GM18868 (cell line): ENCODE data around the gene ZNG1B.
"Not testable (repeated sequence)": the region's sequence is repeated elsewhere in the genome, so short reads cannot be mapped to it uniquely, and the experiment has no call there.

Source experiments
- ATAC-seq: cut with Tn5 transposase; IDR thresholded peaks from one replicate; pipeline ENCODE4 v1.9.1; 2021; ENCODE audit warnings: mild to moderate bottlenecking, moderate library complexity; ENCODE audit not compliant: unreplicated experiment

Gene ZNG1B

DNA sequence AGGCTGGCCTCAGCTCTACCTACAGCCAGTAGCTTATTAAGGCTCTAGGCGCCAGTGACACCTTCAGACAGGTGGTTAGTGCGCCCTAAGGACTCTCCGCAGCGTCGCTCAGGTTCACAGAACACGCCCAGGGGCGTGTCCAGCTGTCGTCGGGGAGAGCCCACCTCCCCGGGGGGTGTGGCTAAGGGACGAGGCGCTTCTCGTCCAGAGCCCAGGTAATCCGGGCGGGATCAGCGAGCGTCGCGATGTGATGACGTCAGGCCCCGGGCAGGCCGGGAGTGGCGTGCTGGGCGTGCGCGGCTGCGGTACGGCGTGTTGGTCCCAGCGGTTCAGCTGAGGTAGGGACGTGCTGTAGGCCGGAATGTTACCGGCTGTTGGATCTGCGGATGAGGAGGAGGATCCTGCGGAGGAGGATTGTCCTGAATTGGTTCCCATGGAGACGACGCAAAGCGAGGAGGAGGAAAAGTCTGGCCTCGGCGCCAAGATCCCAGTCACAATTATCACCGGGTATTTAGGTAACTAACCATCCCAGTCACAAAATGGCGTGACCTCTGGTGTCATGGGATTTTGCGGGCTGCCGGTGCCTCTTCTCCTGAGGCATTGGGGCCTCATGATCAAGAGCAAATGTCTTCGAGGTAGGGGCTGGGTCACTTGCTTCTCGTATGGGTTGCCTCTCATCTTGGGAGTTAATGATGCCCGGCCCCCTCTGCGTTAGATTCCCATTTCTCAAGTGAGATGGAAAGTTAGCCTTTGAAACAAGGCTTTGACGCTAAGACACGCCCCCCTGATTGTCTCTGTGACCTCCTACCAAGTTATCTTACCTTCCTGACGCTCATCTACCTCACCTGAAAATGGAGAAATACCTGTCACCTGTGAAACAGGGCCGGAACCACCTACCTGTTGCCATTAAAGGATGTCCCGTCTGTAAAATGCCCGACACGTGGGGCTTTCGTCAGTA lies at the start of gene ZNG1B:
Gene ZNG1B (plus strand): TSS at position 184 of the 958 bp plus-strand sequence. CDS start 178 bp downstream, at position 362.
- not testable (repeated sequence) for ATAC-seq

DNA sequence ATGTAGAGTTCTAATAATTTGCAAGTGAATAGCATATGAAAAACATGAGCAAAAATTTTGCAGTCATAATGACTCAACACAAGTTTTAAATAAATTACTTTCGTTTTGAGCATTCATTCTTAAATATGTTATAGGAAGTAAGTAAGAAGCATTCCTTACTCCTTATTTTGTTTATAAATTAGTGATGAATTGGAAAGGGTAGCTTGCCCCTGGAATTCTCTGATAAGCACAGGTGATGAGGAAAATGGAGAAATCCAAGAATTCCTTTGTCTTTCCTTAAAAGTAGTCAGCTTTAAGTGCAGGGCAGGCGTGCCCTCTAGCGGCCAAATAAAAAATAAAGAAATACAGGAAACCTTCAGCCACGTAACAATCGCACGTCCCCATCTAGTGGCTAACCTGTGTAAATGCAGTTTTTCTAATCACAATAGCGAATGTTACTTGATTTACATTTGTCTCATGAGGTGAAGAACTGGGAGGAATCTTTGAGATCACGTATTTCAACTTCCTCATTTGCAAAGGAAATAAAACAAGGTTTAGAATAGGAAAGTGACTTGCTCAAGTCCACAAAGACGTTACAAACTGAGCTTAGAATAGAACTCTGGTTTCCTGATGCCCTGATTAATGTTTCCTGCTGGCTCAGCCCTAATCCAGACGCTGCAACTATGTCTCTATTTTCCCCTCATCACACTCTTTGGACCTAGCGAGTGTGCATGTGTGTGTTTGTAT lies 47.2 kb upstream of the ZNG1B start:
- peak; percentile 88 for ATAC-seq

DNA sequence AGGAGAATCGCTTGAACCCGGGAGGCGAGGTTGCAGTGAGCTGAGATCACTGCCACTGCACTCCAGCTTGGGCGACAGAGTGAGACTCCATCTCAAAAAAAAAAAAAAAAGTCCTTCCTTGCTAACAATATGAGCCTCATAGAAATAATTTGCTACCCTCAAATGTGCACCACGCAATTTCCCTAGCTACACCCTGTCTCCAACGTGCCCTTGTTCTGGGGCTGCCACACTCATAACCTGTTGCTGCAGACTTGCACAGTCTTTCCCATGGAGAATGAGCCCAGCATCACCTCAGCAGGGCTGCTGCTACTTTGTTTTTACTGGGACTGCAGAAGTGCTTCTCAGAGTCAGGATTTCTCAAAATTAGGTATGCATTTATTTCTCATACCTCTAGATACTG lies 46.4 kb upstream of the ZNG1B start:
- ATAC-seq = no peak

DNA sequence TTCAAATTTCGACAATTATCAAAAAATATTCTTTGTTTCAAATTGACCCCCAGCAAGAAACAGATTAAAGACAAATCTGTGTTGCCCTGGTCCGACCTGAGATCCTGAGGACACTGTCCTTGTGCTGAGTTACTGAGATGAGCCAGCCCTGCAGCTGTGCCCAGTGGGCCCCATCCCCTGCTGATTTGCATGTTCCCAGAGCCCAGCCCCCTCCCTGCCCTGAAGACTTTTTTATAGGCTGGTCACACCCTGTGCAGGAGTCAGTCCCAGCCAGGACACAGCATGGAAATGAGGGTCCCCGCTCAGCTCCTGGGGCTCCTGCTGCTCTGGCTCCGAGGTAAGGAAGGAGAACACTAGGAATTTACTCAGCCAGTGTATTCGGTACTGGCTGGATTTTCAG lies 31.4 kb upstream of the ZNG1B start:
- ATAC-seq = no peak

DNA sequence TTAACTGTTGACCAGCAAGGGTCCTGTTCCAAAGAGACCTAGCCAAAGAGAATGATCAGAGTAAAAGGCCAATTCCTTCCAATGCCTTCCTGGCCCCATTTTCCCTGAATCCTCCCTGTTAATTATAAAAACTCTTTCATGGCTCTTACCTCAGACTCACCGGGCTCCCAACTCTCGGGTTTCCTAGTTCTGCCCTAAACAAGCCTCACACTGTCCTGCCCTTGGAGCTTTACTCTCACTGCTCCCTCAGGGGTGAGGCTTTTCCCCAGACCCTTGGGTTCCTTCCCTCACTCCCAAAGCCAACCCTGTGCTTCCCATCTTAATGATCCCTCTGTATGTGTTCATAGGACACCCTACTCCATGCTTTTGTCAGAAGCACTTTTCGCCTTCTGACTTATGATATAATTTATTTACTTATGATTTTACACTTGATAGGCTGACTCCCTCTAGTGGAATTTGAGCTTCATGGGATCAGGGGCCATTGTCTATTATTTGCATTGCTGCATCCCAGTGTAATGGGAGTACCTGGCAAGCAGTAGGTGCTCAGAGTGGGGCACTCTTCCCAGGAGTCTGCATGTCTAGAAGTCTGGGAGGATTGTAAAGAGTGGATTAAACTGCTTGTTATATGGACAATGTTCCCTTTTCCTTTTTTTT lies 29.9 kb upstream of the ZNG1B start:
- ATAC-seq = no peak

DNA sequence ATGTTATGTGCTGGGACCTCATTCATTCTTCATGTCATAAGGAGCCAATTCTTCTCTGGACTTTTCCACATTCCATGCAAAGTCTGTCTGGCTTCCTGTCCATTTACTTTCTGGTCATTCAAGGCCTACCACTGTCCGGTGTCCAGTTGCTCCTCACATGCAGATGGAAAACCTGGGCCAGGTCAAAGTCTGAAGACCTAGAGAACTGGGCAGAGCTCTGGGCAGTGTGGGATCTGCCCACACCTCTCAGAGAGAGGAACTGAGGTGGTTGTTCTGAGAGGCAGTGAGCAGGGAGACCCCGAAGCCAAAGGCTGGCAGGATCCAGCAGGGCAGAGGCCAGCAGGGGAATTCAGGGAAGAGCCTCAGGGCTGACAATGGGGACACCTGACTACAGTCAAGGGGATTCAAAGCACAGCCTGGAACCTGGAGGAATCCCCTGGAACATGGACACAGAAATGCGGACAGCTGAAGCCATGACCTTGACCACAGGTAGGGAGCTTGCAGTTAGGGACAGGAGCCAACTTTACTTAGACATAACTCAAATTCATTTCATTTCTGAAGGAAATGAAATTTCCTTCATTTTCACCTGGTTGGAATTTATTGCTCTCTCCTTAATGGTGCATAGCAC lies 25.7 kb upstream of the ZNG1B start:
- ATAC-seq = not testable (repeated sequence)

DNA sequence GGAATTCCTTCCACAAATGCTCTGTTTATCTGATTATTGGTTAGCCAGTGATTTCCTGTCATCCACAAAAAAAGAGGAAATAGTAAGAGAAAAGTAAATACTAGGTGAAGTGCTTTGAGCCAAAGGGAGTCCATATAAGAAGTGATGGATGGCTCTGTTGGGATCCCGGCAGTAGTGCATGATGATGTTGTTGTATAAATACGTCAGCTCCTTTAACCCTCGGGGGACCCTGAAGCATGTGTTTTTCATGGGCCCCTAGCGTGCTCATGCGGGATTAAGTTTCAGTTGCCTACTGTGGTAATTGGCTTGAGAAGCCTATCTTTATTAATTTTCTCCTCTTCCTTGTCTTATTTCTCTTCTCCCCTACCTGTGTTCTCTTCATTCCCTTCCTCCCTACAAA lies 24.7 kb upstream of the ZNG1B start:
- ATAC-seq = not testable (repeated sequence)

DNA sequence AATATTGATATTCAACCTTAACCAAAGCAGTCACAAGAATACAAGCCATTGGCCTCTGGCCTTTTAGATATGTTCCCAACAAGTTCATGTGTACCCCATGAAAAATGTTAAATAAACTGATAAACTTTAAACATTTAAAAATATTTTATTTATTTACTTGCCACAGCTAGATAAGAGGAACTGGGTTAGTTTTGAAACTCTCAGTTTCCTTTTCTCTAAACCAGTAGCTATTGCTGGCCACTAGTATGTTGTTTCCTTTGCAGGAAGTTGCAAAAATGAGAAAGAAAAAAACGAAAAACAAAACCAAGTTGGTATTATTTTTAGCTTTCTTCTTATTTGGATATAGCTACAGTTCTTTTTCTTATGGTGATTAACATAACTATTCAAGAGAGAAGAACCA lies 5.7 kb upstream of the ZNG1B start:
- ATAC-seq = not testable (repeated sequence)

DNA sequence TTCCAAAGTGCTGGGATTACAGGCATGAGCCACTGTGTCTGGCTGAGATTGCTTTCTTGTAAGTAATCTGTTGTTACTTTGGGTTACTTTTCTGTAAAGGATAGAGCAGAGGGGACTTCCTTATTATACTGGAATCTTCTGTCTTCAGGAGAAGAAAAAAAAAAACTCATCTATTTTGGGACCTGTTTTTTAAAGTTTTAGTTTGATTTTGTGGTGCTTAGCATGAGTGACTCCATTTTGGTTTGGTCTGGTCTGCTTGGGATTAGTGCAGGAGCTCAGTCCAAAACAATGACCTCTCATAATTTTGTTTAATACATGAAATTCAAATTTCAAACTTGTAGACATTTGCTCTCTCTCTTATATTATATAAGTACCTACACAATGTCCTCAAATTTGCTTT lies 4.0 kb upstream of the ZNG1B start:
- not testable (repeated sequence) for ATAC-seq

DNA sequence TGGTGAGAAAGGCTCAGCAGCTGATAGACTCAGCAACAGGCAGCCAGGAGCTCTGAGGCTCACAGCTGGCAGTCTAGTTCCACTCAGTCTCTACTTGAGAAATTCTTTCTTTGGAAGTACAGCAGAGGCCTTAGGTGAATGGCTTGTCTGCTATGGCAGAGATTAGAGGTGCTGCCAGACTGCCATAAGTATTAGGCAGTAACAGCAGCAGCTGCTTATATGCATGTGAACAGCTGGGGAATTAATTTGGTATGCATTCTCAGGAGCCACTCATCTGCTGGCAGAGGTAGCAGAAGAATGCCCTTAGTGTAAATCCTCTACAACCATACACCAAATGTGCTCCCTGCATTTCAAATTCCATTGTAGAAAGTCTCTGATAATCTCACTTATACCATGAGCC lies 28.3 kb downstream of the ZNG1B start:
- ATAC-seq = not testable (repeated sequence)

DNA sequence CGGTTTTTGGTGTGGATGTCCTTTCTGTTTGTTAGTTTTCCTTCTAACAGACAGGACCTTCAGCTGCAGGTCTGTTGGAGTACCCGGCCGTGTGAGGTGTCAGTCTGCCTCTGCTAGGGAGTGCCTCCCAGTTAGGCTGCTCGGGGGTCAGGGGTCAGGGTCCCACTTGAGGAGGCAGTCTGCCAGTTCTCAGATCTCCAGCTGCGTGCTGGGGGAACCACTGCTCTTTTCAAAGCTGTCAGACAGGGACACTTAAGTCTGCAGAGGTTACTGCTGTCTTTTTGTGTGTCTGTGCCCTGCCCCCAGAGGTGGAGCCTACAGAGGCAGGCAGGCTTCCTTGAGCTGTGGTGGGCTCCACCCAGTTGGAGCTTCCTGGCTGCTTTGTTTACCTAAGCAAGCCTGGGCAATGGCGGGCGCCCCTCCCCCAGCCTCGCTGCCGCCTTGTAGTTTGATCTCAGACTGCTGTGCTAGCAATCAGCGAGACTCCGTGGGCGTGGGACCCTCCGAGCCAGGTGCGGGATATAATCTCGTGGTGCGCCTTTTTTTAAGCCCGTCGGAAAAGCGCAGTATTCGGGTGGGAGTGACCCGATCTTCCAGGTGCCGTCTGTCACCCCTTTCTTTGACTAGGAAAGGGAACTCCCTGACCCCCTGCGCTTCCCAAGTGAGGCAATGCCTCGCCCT lies 39.3 kb downstream of the ZNG1B start:
- not testable (repeated sequence) for ATAC-seq

DNA sequence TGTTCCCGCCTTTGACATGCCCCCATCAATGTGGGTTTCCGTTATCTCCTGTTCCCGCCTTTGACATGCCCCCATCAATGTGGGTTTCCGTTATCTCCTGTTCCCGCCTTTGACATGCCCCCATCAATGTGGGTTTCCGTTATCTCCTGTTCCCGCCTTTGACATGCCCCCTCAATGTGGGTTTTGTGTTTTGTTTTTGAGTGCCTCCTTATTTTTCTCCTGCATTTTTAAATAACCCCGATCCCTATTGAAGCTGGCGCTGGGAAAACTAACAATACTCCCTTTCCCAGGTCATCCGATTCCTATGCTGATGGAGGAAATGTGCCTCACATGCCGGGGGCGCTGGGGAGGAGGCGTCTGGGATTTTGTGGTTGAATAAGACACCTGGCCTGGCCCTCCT lies 59.0 kb downstream of the ZNG1B start:
- ATAC-seq = not testable (repeated sequence)

DNA sequence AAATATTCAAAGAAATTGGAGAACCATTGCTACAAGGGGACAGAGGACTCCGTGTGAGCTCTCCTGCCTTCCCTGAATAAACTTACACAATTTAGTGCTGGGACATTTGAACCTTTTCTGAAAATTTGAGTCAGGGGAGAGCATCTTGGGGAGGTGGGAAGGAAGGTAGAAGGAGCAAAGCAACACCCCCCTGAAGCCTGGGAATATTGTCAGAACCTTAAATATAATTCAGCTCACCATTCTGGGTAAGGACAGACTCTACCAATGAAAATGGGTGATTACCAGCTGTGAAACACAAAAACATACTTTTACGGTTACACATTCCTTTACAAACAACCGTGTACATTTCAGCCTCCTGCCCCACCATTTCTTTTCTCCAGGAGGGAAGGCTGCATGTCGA lies 60.9 kb downstream of the ZNG1B start, which contains the start of gene FOXD4L1:
Gene FOXD4L1 (plus strand): TSS at position 301 of the 400 bp plus-strand sequence. CDS start 592 bp downstream, outside the sequence.
- not testable (repeated sequence) for ATAC-seq

DNA sequence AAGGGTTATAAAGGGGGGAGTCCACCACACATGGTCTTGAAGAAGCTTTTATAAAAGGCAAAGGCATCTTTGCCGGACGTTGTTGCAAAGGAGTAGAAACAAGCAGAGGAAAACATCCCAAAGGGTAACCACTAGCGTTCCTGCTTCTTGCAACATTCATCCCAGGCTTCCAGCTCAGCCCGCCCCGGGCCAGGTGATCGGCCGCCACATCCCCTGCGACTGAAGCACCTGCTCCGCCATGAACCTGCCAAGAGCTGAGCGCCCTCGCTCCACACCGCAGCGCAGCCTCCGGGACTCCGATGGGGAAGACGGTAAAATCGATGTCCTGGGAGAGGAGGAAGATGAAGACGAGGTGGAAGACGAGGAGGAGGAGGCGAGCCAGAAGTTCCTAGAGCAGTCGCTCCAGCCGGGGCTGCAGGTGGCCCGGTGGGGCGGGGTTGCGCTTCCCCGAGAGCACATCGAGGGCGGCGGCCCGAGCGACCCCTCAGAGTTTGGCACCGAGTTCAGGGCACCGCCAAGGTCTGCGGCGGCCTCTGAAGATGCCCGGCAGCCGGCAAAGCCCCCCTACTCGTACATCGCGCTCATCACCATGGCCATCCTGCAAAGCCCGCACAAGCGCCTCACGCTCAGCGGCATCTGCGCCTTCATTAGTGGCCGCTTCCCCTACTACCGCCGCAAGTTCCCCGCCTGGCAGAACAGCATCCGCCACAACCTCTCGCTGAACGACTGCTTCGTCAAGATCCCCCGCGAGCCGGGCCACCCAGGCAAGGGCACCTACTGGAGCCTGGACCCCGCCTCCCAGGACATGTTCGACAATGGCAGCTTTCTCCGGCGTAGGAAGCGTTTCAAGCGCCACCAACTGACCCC lies 61.8 kb downstream of the ZNG1B start:
- not testable (repeated sequence) for ATAC-seq

DNA sequence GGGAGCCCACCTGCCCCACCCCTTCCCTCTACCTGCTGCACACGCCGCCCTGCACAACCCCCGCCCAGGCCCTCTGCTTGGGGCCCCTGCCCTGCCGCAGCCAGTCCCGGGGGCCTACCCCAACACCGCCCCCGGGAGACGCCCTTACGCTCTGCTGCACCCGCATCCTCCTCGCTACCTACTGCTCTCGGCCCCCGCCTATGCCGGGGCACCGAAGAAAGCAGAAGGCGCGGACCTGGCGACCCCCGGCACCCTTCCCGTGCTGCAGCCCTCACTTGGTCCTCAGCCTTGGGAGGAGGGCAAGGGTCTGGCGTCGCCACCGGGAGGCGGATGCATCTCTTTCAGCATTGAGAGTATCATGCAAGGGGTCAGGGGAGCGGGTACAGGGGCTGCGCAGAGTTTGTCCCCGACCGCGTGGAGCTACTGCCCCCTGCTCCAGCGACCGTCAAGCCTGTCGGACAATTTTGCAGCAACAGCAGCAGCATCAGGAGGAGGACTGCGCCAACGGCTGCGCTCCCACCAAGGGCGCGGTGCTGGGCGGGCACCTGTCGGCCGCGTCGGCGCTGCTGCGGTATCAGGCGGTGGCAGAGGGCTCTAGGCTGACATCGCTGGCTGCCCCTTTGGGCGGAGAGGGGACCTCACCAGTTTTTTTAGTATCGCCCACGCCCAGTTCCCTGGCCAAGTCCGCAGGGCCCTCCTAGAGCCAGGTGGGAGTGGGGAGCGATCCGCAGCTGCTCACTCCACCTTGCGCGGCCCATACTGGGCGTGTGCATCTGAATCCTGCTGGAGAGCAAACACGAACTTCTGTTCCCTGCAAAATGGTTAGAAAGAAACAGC lies 62.6 kb downstream of the ZNG1B start:
- ATAC-seq = not testable (repeated sequence)

DNA sequence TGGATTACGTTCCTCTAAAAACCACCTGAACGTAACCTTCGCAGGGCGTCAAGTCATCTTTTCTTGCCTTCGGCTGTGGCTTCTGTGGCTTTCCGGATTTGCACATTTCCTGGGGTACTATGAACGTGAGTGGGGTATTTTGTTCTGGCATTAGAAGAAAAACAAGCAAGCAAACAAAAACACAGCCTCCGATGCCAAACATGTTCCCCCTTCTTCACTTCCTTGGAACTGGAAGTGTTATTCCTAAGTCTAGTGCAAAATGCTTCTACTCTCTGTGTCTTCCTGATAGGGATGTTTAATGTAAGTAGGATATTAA lies 63.2 kb downstream of the ZNG1B start:
- ATAC-seq = not testable (repeated sequence)

DNA sequence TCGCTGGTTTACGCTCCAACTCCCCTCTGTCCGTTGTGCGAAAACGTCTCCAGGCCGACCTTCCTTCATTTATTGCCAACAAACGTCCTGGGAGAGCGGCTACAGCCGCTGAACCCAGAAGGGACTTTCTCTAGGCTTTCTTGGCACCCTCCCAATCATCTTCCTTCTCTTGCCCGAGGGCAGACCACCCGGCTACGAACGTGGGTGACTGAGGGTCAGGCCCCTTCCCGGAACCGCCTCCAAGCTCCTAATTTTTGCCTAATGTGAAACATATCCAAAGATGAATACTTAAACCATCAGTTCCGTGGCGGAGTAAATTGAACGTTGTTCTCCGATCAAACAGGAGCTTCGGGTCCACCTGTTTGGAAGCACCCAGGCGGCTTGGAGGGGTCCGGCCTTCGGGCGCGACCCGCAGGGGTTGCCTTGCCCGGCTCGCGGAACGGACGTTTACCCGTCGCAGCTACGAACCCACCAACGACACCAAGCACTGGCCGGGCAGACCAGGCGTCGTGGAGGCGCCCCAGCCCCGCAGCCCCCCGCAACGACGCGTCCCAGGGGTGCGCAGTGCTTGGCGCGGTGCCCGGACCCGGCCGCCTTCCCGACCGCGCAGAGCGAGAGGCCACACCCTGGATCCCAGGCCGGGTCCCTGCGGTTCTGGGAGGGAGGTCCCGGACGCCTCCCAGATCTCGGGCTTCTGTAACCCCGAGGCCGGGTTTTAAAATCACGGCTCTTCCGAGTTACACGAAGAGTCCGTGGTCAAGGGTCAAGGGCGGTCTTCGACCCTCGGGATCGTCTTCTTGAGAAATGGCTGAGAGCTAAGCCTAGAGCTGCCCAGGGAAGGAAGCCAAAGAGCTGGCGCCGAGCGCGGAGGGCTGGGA lies 65.0 kb downstream of the ZNG1B start:
- peak; percentile 5 for ATAC-seq
